ENCODE data around the gene PRUNE2. TPM values are rescaled to one million over a fixed set of nuclear protein-coding genes. Genes with fewer than 3 reads are reported as not detected.

Gene PRUNE2
- total RNA-seq, 1 donor = 14.7 TPM

- no peak overlapping the region for H3K4me3 ChIP-seq (ENCODE audit: low read depth, low read length)
- no peak for TF ChIP-seq CTCF (IDR thresholded peaks at IDR 0.05; ENCODE audit: insufficient read depth, low read length)
- DNase-seq (ENCODE audit: low read depth) = no peak
Observed at GRCh38 chr9:76575761-76576160, 330.2 kb downstream of the PRUNE2 start.

- no peak overlapping the region for H3K4me3 ChIP-seq (ENCODE audit: low read depth, low read length)
- no peak for TF ChIP-seq CTCF (IDR thresholded peaks at IDR 0.05; ENCODE audit: insufficient read depth, low read length)
- peak; percentile 35 for DNase-seq (ENCODE audit: low read depth)
Observed at GRCh38 chr9:76573905-76574760, 331.8 kb downstream of the PRUNE2 start.

- DNase-seq (ENCODE audit: low read depth) = no peak
- H3K4me3 ChIP-seq (ENCODE audit: low read depth, low read length) = no peak overlapping the region
- no peak for TF ChIP-seq CTCF (IDR thresholded peaks at IDR 0.05; ENCODE audit: insufficient read depth, low read length)
Observed at GRCh38 chr9:76573408-76573807, 332.5 kb downstream of the PRUNE2 start.

- no peak for TF ChIP-seq CTCF (IDR thresholded peaks at IDR 0.05; ENCODE audit: insufficient read depth, low read length)
- no peak for DNase-seq (ENCODE audit: low read depth)
- no peak overlapping the region for H3K4me3 ChIP-seq (ENCODE audit: low read depth, low read length)
Observed at GRCh38 chr9:76572151-76572550, 333.8 kb downstream of the PRUNE2 start.

GRCh38 chr9:76571743-76572146 is 334.2 kb downstream of the PRUNE2 start:
- DNase-seq (ENCODE audit: low read depth) = no peak
- peak overlapping the region; percentile 11 for H3K4me3 ChIP-seq (ENCODE audit: low read depth, low read length)
- TF ChIP-seq CTCF (IDR thresholded peaks at IDR 0.05; ENCODE audit: insufficient read depth, low read length) = no peak

- no peak for TF ChIP-seq CTCF (IDR thresholded peaks at IDR 0.05; ENCODE audit: insufficient read depth, low read length)
- DNase-seq (ENCODE audit: low read depth) = peak; percentile 53
Observed at GRCh38 chr9:76571288-76571687, 334.6 kb downstream of the PRUNE2 start.

More at GRCh38 chr9:76571288-76571687, 334.6 kb downstream of the PRUNE2 start:
- peak overlapping the region; percentile 11 for H3K4me3 ChIP-seq (ENCODE audit: low read depth, low read length)

All from fibroblast of the aortic adventitia (primary cell).